ENCODE measurements around the gene CA5A.

GRCh38 chr16:87856791-87857228 lies 79.5 kb downstream of the CA5A start:
- TF ChIP-seq CTCF (IDR thresholded peaks at IDR 0.05; ENCODE audit: insufficient read depth, low read length) (no peak), POLR2AphosphoS5 (IDR thresholded peaks at IDR 0.05; ENCODE audit: low read depth) (no peak), GABPA (IDR thresholded peaks at IDR 0.05; ENCODE audit: low read depth) (no peak)

Data from HL-60 (cell line).